ENCODE data around the gene PHACTR1. TPM values are rescaled to one million over a fixed set of nuclear protein-coding genes. Genes with fewer than 3 reads are reported as not detected.

The PHACTR1 gene
- polyA plus RNA-seq, 2 of the 4 experiments (the other 2 are of a cell fraction), result not detected

GRCh38 chr6:13009031-13009430 lies 292.5 kb downstream of the PHACTR1 start:
- ATAC-seq (no peak), DNase-seq (ENCODE audit: low read depth in 1 of 2, low spot score in 1 of 2) (no peak), FAIRE-seq (no peak)
- ChIA-PET CTCF (interaction anchor here (0.7 kb wide), 1 partner anchor 38 kb away, joined by 3 read pairs; no protein-coding TSS in a partner anchor), POLR2A (no interaction called here)
- H3K27ac ChIP-seq, result no peak overlapping the region
- no peak overlapping the region for H3K4me3 ChIP-seq
- TF ChIP-seq RARB (CRISPR knock-in tag; IDR thresholded peaks at IDR 0.05) (no peak), CBX2 (IDR thresholded peaks at IDR 0.05; ENCODE audit: borderline replicate concordance, low read depth) (no peak), HMGXB4 (CRISPR knock-in tag; IDR thresholded peaks at IDR 0.05; ENCODE audit: borderline replicate concordance) (no peak), ZSCAN20 (CRISPR knock-in tag; IDR thresholded peaks at IDR 0.05) (no peak), HOXB5 (CRISPR knock-in tag; IDR thresholded peaks at IDR 0.05) (no peak), MAFK (IDR thresholded peaks at IDR 0.05; ENCODE audit: partially characterized antibody) (no peak), NPAS2 (CRISPR knock-in tag; IDR thresholded peaks at IDR 0.05; ENCODE audit: borderline replicate concordance) (no peak), HEYL (CRISPR knock-in tag; IDR thresholded peaks at IDR 0.05) (no peak), HOXB13 (CRISPR knock-in tag; IDR thresholded peaks at IDR 0.05; ENCODE audit: low read depth) (no peak), NR3C1 (IDR thresholded peaks at IDR 0.05) (no peak), POLR2A (IDR thresholded peaks at IDR 0.05; ENCODE audit: low read length) (no peak), ELK1 (IDR thresholded peaks at IDR 0.05; ENCODE audit: low read depth, low read length) (no peak)
- peaks cover 9% of the 10 kb centered on the region; the same call in 1 of the 3 replicates for H3K4me1 ChIP-seq
- H3K4me2 ChIP-seq, result no peak overlapping the region
- H3K9me3 ChIP-seq, result no peaks in the 10 kb centered on the region
- WGBS (ENCODE audit: missing lambda C conversion rate), result 32% methylated on average over 3 of the region's 3 CpGs

- ChIA-PET POLR2A (no interaction called here), CTCF (interaction anchor here (0.7 kb wide), 1 partner anchor 38 kb away, joined by 3 read pairs; no protein-coding TSS in a partner anchor)
- TF ChIP-seq RFX5 (IDR thresholded peaks at IDR 0.05) (no peak), NPAS2 (CRISPR knock-in tag; IDR thresholded peaks at IDR 0.05; ENCODE audit: borderline replicate concordance) (no peak), TFCP2L1 (CRISPR knock-in tag; IDR thresholded peaks at IDR 0.05) (no peak), SMC3 (IDR thresholded peaks at IDR 0.05) (no peak), MAX (IDR thresholded peaks at IDR 0.05) (no peak), GATA3 (IDR thresholded peaks at IDR 0.05; ENCODE audit: borderline replicate concordance) (no peak), ZSCAN20 (CRISPR knock-in tag; IDR thresholded peaks at IDR 0.05) (no peak), CBX2 (IDR thresholded peaks at IDR 0.05; ENCODE audit: borderline replicate concordance, low read depth) (no peak), HOXA7 (CRISPR knock-in tag; IDR thresholded peaks at IDR 0.05) (no peak), ZC3H11A (IDR thresholded peaks at IDR 0.05) (no peak), REST (IDR thresholded peaks at IDR 0.05) (no peak)
- TF ChIP-seq, protein P1, sequence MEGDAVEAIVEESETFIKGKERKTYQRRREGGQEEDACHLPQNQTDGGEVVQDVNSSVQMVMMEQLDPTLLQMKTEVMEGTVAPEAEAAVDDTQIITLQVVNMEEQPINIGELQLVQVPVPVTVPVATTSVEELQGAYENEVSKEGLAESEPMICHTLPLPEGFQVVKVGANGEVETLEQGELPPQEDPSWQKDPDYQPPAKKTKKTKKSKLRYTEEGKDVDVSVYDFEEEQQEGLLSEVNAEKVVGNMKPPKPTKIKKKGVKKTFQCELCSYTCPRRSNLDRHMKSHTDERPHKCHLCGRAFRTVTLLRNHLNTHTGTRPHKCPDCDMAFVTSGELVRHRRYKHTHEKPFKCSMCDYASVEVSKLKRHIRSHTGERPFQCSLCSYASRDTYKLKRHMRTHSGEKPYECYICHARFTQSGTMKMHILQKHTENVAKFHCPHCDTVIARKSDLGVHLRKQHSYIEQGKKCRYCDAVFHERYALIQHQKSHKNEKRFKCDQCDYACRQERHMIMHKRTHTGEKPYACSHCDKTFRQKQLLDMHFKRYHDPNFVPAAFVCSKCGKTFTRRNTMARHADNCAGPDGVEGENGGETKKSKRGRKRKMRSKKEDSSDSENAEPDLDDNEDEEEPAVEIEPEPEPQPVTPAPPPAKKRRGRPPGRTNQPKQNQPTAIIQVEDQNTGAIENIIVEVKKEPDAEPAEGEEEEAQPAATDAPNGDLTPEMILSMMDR (IDR thresholded peaks at IDR 0.05), result no peak
- TF ChIP-seq, protein P2, sequence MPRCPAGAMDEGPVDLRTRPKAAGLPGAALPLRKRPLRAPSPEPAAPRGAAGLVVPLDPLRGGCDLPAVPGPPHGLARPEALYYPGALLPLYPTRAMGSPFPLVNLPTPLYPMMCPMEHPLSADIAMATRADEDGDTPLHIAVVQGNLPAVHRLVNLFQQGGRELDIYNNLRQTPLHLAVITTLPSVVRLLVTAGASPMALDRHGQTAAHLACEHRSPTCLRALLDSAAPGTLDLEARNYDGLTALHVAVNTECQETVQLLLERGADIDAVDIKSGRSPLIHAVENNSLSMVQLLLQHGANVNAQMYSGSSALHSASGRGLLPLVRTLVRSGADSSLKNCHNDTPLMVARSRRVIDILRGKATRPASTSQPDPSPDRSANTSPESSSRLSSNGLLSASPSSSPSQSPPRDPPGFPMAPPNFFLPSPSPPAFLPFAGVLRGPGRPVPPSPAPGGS (IDR thresholded peaks at IDR 0.05), result no peak
- H3K4me1 ChIP-seq, result peaks cover 12% of the 10 kb centered on the region; the same call in 1 of the 3 replicates
- no peak overlapping the region for H3K4me3 ChIP-seq
- no peaks in the 10 kb centered on the region for H3K9me3 ChIP-seq
- DNase-seq (ENCODE audit: low read depth in 1 of 2, low spot score in 1 of 2), result no peak
- no peak for FAIRE-seq
- no peak overlapping the region for H3K4me2 ChIP-seq
- ATAC-seq, result no peak
- H3K27ac ChIP-seq, result no peak overlapping the region
- 11% methylated on average over 2 of the region's 2 CpGs for WGBS (ENCODE audit: missing lambda C conversion rate)
Observed at GRCh38 chr6:13009461-13009860, 292.9 kb downstream of the PHACTR1 start.

Measured in A549 (cell line).